ENCODE results near the gene ETFBKMT.
"Not testable (repeated sequence)": the region's sequence is repeated elsewhere in the genome, so short reads cannot be mapped to it uniquely, and the experiment has no call there.

DNA sequence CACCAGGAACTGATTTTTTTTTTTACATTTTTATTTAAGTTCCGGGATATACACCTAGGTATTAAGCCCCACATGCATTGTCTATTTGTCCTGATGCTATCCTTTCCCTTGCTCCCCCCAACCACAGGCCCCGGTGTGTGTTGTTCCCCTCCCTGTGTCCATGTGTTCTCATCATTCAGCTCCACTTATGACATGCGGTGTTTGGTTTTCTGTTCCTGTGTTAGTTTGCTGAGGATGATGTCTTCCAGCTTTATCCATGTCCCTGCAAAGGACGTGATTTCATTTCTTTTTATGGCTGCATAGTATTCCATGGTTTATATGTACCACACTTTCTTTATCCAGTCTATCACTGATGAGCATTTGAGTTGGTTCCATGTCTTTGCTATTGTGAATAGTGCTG, 57.5 kb downstream of the ETFBKMT start:
- TF ChIP-seq, protein P1, sequence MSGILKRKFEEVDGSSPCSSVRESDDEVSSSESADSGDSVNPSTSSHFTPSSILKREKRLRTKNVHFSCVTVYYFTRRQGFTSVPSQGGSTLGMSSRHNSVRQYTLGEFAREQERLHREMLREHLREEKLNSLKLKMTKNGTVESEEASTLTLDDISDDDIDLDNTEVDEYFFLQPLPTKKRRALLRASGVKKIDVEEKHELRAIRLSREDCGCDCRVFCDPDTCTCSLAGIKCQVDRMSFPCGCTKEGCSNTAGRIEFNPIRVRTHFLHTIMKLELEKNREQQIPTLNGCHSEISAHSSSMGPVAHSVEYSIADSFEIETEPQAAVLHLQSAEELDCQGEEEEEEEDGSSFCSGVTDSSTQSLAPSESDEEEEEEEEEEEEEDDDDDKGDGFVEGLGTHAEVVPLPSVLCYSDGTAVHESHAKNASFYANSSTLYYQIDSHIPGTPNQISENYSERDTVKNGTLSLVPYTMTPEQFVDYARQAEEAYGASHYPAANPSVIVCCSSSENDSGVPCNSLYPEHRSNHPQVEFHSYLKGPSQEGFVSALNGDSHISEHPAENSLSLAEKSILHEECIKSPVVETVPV (CRISPR knock-in tag; IDR thresholded peaks at IDR 0.05), result not testable (repeated sequence)
- TF ChIP-seq ZFP3 (CRISPR knock-in tag; IDR thresholded peaks at IDR 0.05); GLIS3 (CRISPR knock-in tag; IDR thresholded peaks at IDR 0.05); TCF4 (CRISPR knock-in tag; IDR thresholded peaks at IDR 0.05; ENCODE audit: borderline replicate concordance); TOX (CRISPR knock-in tag; IDR thresholded peaks at IDR 0.05; ENCODE audit: borderline replicate concordance): not testable (repeated sequence)
- TF ChIP-seq, protein P2, sequence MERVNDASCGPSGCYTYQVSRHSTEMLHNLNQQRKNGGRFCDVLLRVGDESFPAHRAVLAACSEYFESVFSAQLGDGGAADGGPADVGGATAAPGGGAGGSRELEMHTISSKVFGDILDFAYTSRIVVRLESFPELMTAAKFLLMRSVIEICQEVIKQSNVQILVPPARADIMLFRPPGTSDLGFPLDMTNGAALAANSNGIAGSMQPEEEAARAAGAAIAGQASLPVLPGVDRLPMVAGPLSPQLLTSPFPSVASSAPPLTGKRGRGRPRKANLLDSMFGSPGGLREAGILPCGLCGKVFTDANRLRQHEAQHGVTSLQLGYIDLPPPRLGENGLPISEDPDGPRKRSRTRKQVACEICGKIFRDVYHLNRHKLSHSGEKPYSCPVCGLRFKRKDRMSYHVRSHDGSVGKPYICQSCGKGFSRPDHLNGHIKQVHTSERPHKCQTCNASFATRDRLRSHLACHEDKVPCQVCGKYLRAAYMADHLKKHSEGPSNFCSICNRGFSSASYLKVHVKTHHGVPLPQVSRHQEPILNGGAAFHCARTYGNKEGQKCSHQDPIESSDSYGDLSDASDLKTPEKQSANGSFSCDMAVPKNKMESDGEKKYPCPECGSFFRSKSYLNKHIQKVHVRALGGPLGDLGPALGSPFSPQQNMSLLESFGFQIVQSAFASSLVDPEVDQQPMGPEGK (CRISPR knock-in tag; IDR thresholded peaks at IDR 0.05; ENCODE audit: borderline replicate concordance), result not testable (repeated sequence)
- TF ChIP-seq, protein P3, sequence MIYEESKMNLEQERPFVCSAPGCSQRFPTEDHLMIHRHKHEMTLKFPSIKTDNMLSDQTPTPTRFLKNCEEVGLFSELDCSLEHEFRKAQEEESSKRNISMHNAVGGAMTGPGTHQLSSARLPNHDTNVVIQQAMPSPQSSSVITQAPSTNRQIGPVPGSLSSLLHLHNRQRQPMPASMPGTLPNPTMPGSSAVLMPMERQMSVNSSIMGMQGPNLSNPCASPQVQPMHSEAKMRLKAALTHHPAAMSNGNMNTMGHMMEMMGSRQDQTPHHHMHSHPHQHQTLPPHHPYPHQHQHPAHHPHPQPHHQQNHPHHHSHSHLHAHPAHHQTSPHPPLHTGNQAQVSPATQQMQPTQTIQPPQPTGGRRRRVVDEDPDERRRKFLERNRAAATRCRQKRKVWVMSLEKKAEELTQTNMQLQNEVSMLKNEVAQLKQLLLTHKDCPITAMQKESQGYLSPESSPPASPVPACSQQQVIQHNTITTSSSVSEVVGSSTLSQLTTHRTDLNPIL (CRISPR knock-in tag; IDR thresholded peaks at IDR 0.05; ENCODE audit: low read depth), result not testable (repeated sequence)
